Spleen (tissue), 7 donors: ENCODE measurements around the gene TCTN3.

Experiments used
- CTCF ChIP-seq, 11 experiments: fragments of 200-600 bp in 7 of 11; fragments of 450-650 bp in 4 of 11; sonication (generic) in 4 of 11; IDR thresholded peaks in 8 of 11; conservative IDR thresholded peaks in 3 of 11; 1 replicate in 7 of 11; 2 replicates in 4 of 11; pipeline versions ENCODE4 v1.4.0 to v1.8.0; 2016 to 2021; ENCODE audit warnings: antibody characterized with exemption in 11 of 11, inconsistent platforms in 4 of 11, mild to moderate bottlenecking in 1 of 11
- POLR2AphosphoS5 ChIP-seq, 3 donors: sonication (generic); formaldehyde crosslinking; IDR thresholded peaks; one replicate each; pipeline ENCODE4 v1.5.1; 2017; ENCODE audit warnings: antibody characterized with exemption in 3 of 3
- donor health status: DM: no; HTN: no; CAD: no; lungs with moderate emphysema.
- donor health status: DM: no; HTN: no; CAD: no.
- donor health status: DM: no; HTN: no; CAD: no.

GRCh38 chr10:95653895-95654294 lies 39.8 kb downstream of the TCTN3 start:
- TF ChIP-seq CTCF (IDR thresholded peaks at IDR 0.05 in 8 of 11, conservative IDR thresholded peaks at IDR 0.05 in 3 of 11), result no peak
- no peak for TF ChIP-seq POLR2AphosphoS5 (IDR thresholded peaks at IDR 0.05)
